ENCODE results near the gene RFX7.

RFX7 gene

DNA sequence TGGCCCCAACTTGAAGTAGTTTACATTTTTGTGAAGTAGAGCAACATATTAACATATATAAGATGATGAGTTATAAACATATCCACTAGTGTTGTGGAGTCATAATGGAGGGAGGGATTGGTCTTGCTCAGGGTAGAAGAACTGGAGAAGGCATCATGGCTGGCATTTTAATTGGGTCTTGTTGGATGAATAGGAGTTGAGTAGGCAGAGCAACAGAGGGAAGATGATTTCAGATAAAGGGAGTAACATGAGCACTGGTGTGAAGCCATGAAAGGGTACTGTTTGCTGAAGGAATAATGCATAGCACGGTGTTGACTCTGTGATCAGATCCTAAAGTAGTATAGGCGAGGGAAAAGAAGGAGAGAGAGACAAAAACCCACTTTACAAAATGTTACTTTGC is 3.6 kb upstream of the RFX7 start:
- TF ChIP-seq SIN3A (IDR thresholded peaks at IDR 0.05; ENCODE audit: borderline replicate concordance, insufficient read depth, low read length) (no peak), TAF1 (IDR thresholded peaks at IDR 0.05; ENCODE audit: borderline replicate concordance, insufficient read depth, low read length) (no peak), REST (IDR thresholded peaks at IDR 0.05; ENCODE audit: insufficient read depth in 1 of 2, low read depth in 2 of 2, low read length in 2 of 2) (no peak), POLR2AphosphoS5 (IDR thresholded peaks at IDR 0.05; ENCODE audit: low read depth, low read length) (no peak)

DNA sequence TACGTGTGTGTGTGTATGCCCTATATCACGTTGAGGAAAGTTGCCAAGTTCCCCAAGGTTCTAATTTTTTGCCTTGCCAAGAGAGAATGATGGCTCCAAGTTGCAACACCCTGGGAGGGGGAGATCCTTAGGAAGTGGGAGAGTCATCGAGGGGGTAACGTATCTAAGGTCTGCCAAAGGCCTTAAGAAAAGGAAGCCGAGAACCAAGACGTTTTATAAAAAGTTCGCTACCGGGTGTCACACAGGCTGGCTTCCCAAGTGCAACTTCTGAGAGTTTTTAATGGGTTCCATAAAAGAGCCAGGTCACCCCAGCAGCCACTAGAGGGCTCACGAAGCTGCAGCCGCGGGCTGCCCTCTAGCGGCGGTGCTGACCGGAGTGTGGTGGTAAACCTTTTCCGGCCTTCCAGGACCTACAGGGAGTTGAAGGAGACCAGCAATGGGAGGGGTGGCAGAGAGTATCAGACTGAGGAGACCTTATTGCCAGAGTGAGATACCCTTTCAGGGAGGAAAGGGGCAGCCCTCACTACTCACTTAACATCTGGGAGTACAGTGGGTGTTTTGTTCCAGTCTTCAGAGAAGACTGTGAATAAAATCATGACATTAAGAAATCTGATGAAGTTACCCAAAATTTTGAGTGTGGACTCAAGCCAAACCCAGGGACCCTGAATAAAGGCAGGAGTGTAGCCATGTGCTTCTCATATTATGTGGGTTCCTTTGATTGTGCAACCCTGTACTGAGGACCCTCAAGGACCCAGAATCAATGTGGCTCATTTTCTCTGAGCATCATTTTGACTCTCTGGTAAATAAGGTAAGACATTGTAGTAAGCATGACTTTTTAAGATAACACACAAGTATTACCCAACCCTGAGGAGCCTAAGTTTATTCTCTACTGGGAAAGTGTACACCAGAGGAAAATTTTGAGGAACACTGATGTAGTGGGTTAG is 2.5 kb upstream of the RFX7 start:
- TF ChIP-seq TAF1 (IDR thresholded peaks at IDR 0.05; ENCODE audit: borderline replicate concordance, insufficient read depth, low read length) (peak; percentile 55; the same call in 1 of the 2 replicates), FOXP2 (optimal IDR thresholded peaks at IDR 0.05; ENCODE audit: borderline replicate concordance, extremely low read depth, extremely low read length, insufficient read depth) (peak; percentile 60), REST (IDR thresholded peaks at IDR 0.05; ENCODE audit: insufficient read depth in 1 of 2, low read depth in 2 of 2, low read length in 2 of 2) (no peak), SIN3A (IDR thresholded peaks at IDR 0.05; ENCODE audit: borderline replicate concordance, insufficient read depth, low read length) (no peak), POLR2AphosphoS5 (IDR thresholded peaks at IDR 0.05; ENCODE audit: low read depth, low read length) (peak; percentile 73; the same call in 1 of the 2 replicates)

- no peak for TF ChIP-seq REST (IDR thresholded peaks at IDR 0.05; ENCODE audit: insufficient read depth in 1 of 2, low read depth in 2 of 2, low read length in 2 of 2)
- no peak for TF ChIP-seq FOXP2 (optimal IDR thresholded peaks at IDR 0.05; ENCODE audit: borderline replicate concordance, extremely low read depth, extremely low read length, insufficient read depth)
- no peak for TF ChIP-seq POLR2AphosphoS5 (IDR thresholded peaks at IDR 0.05; ENCODE audit: low read depth, low read length)
- TF ChIP-seq SIN3A (IDR thresholded peaks at IDR 0.05; ENCODE audit: borderline replicate concordance, insufficient read depth, low read length): no peak
- no peak for TF ChIP-seq TAF1 (IDR thresholded peaks at IDR 0.05; ENCODE audit: borderline replicate concordance, insufficient read depth, low read length)
Observed at GRCh38 chr15:56244811-56245576, 1.3 kb upstream of the RFX7 start.

GRCh38 chr15:56244038-56244810 is 545 bp upstream of the RFX7 start:
- TF ChIP-seq FOXP2 (optimal IDR thresholded peaks at IDR 0.05; ENCODE audit: borderline replicate concordance, extremely low read depth, extremely low read length, insufficient read depth) (no peak), TAF1 (IDR thresholded peaks at IDR 0.05; ENCODE audit: borderline replicate concordance, insufficient read depth, low read length) (peak; percentile 9; the same call in 1 of the 2 replicates), POLR2AphosphoS5 (IDR thresholded peaks at IDR 0.05; ENCODE audit: low read depth, low read length) (no peak; the same call in 1 of the 2 replicates)
